Measurements from ENCODE around the gene MLLT10. TPM values are rescaled to one million over a fixed set of nuclear protein-coding genes. Genes with fewer than 3 reads are reported as not detected.

The MLLT10 gene
- total and polyA plus RNA-seq, 2 of the 8 experiments (the other 6 are each of a cell fraction or from before 2014, with no cell fraction given) = 53.1 to 62.1 TPM

GRCh38 chr10:21600804-21601433 lies 66.9 kb downstream of the MLLT10 start:
- no peak overlapping the region for H2BK120ac ChIP-seq (replicated peaks; ENCODE audit: low read depth, low read length)
- no peaks in the 10 kb centered on the region for H3K23me2 ChIP-seq (ENCODE audit: low read depth, low read length)
- no peak overlapping the region for H2BK12ac ChIP-seq (ENCODE audit: low read depth, low read length)
- no peak overlapping the region for H3K27ac ChIP-seq (ENCODE audit: low read depth, low read length)
- H3K9ac ChIP-seq (replicated peaks in 1 of 4; ENCODE audit: extremely low read depth in 1 of 4, low read depth in 3 of 4, low read length in 3 of 4) = no peak overlapping the region
- H3K4me3 ChIP-seq (ENCODE audit: extremely low read depth in 1 of 4, insufficient read depth in 2 of 4, low read depth in 3 of 4, low read length in 4 of 4) = no peak overlapping the region
- WGBS, 2 experiments (ENCODE audit: extremely low coverage in 1 of 2, insufficient coverage in 1 of 2, insufficient read length in 1 of 2, insufficient replicate concordance in 2 of 2, low coverage in 1 of 2, low lambda C conversion rate in 2 of 2, missing lambda C conversion rate in 1 of 2) = 77% methylated on average over 1 of the region's 1 CpG; no CpG with 5 or more reads in 1 of the 2 experiments
- FAIRE-seq (no peak), DNase-seq (ENCODE audit: low read depth in 1 of 2, low spot score in 2 of 2) (no peak)
- peaks cover 0 to 82% of the 10 kb centered on the region in 2 experiments; a peak in 3 of 4 replicates for H3K79me2 ChIP-seq (ENCODE audit: control insufficient read depth in 1 of 2, insufficient read depth in 2 of 2, low read length in 2 of 2)
- H2BK15ac ChIP-seq (ENCODE audit: low read length) = no peak overlapping the region
- no peak overlapping the region for H2BK20ac ChIP-seq (ENCODE audit: low read length)
- no peaks in the 10 kb centered on the region for H3K9me3 ChIP-seq (ENCODE audit: insufficient read depth in 2 of 2, low read depth in 1 of 2, low read length in 1 of 2)
- CTCF ChIA-PET (ENCODE audit: partially characterized antibody) = interaction anchor here (0.7 kb wide), 1 partner anchor 354 kb away, joined by 3 read pairs; no protein-coding TSS in a partner anchor
- H3K23ac ChIP-seq (ENCODE audit: insufficient read length) = no peak overlapping the region
- no peaks in the 10 kb centered on the region for H3K4me1 ChIP-seq (replicated peaks in 1 of 4; ENCODE audit: control insufficient read depth in 3 of 4, insufficient read depth in 4 of 4, low read length in 3 of 4)
- peaks cover 1 to 3% of the 10 kb centered on the region in 2 experiments for H4K20me1 ChIP-seq (replicated peaks in 1 of 2; ENCODE audit: control insufficient read depth in 1 of 2, insufficient read depth in 2 of 2, low read length in 2 of 2)
- no peak overlapping the region for H4K8ac ChIP-seq (ENCODE audit: extremely low read depth, insufficient read depth, low read length)
- no peak overlapping the region for H4K5ac ChIP-seq (ENCODE audit: insufficient read length, low read depth, low read length)
- POLR2A ChIA-PET (ENCODE audit: partially characterized antibody) = interaction anchor here (0.7 kb wide), 1 partner anchor 9 kb away, joined by 3 read pairs; no protein-coding TSS in a partner anchor
- no peaks in the 10 kb centered on the region for H3K27me3 ChIP-seq (replicated peaks in 1 of 4; ENCODE audit: control insufficient read depth in 3 of 4, extremely low read depth in 1 of 4, insufficient read depth in 3 of 4, low read length in 3 of 4)
- no peak overlapping the region for H3K14ac ChIP-seq (ENCODE audit: insufficient read length)
- no peak overlapping the region for H2AFZ ChIP-seq (ENCODE audit: low read length)
- no peak overlapping the region for H3K4ac ChIP-seq (replicated peaks; ENCODE audit: insufficient read length, low read depth, low read length)
- H3K56ac ChIP-seq (replicated peaks; ENCODE audit: insufficient read length, low read depth, low read length) = no peak overlapping the region
- H3K36me3 ChIP-seq (ENCODE audit: control insufficient read depth in 2 of 4, insufficient read depth in 4 of 4, low read length in 3 of 4) = peaks cover 0 to 6% (median 1%) of the 10 kb centered on the region in 4 experiments; a peak in 2 of 8 replicates
- H4K91ac ChIP-seq (replicated peaks; ENCODE audit: insufficient read length, low read length) = no peak overlapping the region
- no peak overlapping the region for H2BK5ac ChIP-seq (ENCODE audit: low read depth, low read length)
- H3K4me2 ChIP-seq (ENCODE audit: insufficient read depth in 1 of 2, low read depth in 2 of 2, low read length in 2 of 2) = no peak overlapping the region
- H2AK5ac ChIP-seq (ENCODE audit: low read depth, low read length) = no peak overlapping the region
- no peak overlapping the region for H3K18ac ChIP-seq (ENCODE audit: extremely low read depth, low read length)
- peaks cover 2% of the 10 kb centered on the region; the same call in 1 of the 2 replicates for H3K79me1 ChIP-seq (ENCODE audit: low read depth, low read length)
- TF ChIP-seq TBP (IDR thresholded peaks at IDR 0.05; ENCODE audit: low read depth, low read length) (no peak), USF2 (IDR thresholded peaks at IDR 0.05; ENCODE audit: low read length) (no peak), PHF8 (conservative IDR thresholded peaks at IDR 0.05; ENCODE audit: low read depth, low read length) (no peak), KDM1A (IDR thresholded peaks at IDR 0.05; ENCODE audit: borderline replicate concordance, low read length) (no peak), SIRT6 (IDR thresholded peaks at IDR 0.05; ENCODE audit: low read length) (no peak), POU5F1 (IDR thresholded peaks at IDR 0.05; ENCODE audit: low read depth, low read length) (no peak), TAF1 (IDR thresholded peaks at IDR 0.05; ENCODE audit: low read depth, low read length) (no peak), SAP30 (IDR thresholded peaks at IDR 0.05; ENCODE audit: insufficient read depth, insufficient replicate concordance, low read length) (no peak), KDM4A (IDR thresholded peaks at IDR 0.05; ENCODE audit: low read depth, low read length, severe bottlenecking) (no peak), TEAD4 (IDR thresholded peaks at IDR 0.05; ENCODE audit: low read depth, low read length) (no peak), CHD2 (IDR thresholded peaks at IDR 0.05; ENCODE audit: low read length) (no peak), ATF3 (IDR thresholded peaks at IDR 0.05; ENCODE audit: insufficient read depth, low read depth, low read length) (no peak)
